Astrocyte of the cerebellum (primary cell): Measurements from ENCODE around the gene IGSF11.

Experiments used
- DNase-seq: peaks from one replicate; pipeline ENCODE4 v3.0.0-alpha.2; 2011; ENCODE audit warnings: low read depth
- H3K4me3 ChIP-seq: 2 replicates; pipeline ENCODE4 v1.5.1; 2011; ENCODE audit warnings: mild to moderate bottlenecking, low read depth, low read length, moderate library complexity
- CTCF ChIP-seq: IDR thresholded peaks from 2 replicates; pipeline ENCODE4 v1.5.1; 2012; ENCODE audit warnings: low read length, low read depth, moderate library complexity, mild to moderate bottlenecking; ENCODE audit errors: missing control alignments
- in situ Hi-C: cut with HindIII; loops from 2 replicates; pipeline ENCODE4 v1.10.0; 2017; ENCODE audit warnings: low sequenced_read_pairs

The IGSF11 gene

GRCh38 chr3:118990823-118991560 is 43.7 kb downstream of the IGSF11 start:
- H3K4me3 ChIP-seq, result no peak overlapping the region
- in situ Hi-C loops, result no loop called here
- no peak for TF ChIP-seq CTCF
- DNase-seq, result no peak

- in situ Hi-C loops, result no loop called here
- no peak for TF ChIP-seq CTCF
- no peak overlapping the region for H3K4me3 ChIP-seq
- no peak for DNase-seq
Observed at GRCh38 chr3:118988198-118989130, 46.2 kb downstream of the IGSF11 start.

GRCh38 chr3:118987477-118987876 is 47.2 kb downstream of the IGSF11 start:
- DNase-seq, result peak; percentile 36
- H3K4me3 ChIP-seq, result no peak overlapping the region
- no peak for TF ChIP-seq CTCF
- in situ Hi-C loops, result no loop called here

GRCh38 chr3:118986734-118987133 is 47.9 kb downstream of the IGSF11 start:
- no peak for DNase-seq
- no peak for TF ChIP-seq CTCF
- no peak overlapping the region for H3K4me3 ChIP-seq
- in situ Hi-C loops, result no loop called here

- H3K4me3 ChIP-seq, result no peak overlapping the region
- TF ChIP-seq CTCF, result no peak
- no peak for DNase-seq
- in situ Hi-C loops, result no loop called here
Observed at GRCh38 chr3:118984699-118985098, 49.9 kb downstream of the IGSF11 start.

- no peak overlapping the region for H3K4me3 ChIP-seq
- no peak for DNase-seq
- in situ Hi-C loops, result no loop called here
- no peak for TF ChIP-seq CTCF
Observed at GRCh38 chr3:118981494-118982134, 53.0 kb downstream of the IGSF11 start.
